Muscle layer of duodenum (tissue), 2 donors: ENCODE measurements around the gene PHF14.

ENCODE experiments used
- H3K27ac ChIP-seq: one replicate; pipeline ENCODE4 v1.7.0; 2013; ENCODE audit warnings: mild to moderate bottlenecking, low read length
- H3K27me3 ChIP-seq: one replicate; pipeline ENCODE4 v1.7.0; 2013; ENCODE audit warnings: low read depth, mild to moderate bottlenecking, control low read depth, low read length
- H3K36me3 ChIP-seq, 2 donors: one replicate each; pipeline ENCODE4 v1.7.0; 2013; ENCODE audit warnings: low read length in 2 of 2, control low read depth in 1 of 2, mild to moderate bottlenecking in 1 of 2; ENCODE audit not compliant: insufficient read depth in 2 of 2, control insufficient read depth in 1 of 2
- H3K4me1 ChIP-seq, 2 donors: one replicate each; pipeline ENCODE4 v1.7.0; 2013; ENCODE audit warnings: low read length in 2 of 2, mild to moderate bottlenecking in 2 of 2, control low read depth in 1 of 2, moderate library complexity in 1 of 2; ENCODE audit not compliant: insufficient read depth in 2 of 2, control insufficient read depth in 1 of 2
- H3K4me3 ChIP-seq, 2 donors: one replicate each; pipeline ENCODE4 v1.7.0; 2013; ENCODE audit warnings: low read length in 2 of 2, low read depth in 1 of 2, mild to moderate bottlenecking in 1 of 2
- H3K9me3 ChIP-seq, 2 donors: one replicate each; pipeline ENCODE4 v1.7.0; 2013; ENCODE audit warnings: low read length in 2 of 2, control low read depth in 1 of 2, mild to moderate bottlenecking in 1 of 2; ENCODE audit not compliant: control insufficient read depth in 1 of 2
- donor health status: healthy.

Gene PHF14

DNA sequence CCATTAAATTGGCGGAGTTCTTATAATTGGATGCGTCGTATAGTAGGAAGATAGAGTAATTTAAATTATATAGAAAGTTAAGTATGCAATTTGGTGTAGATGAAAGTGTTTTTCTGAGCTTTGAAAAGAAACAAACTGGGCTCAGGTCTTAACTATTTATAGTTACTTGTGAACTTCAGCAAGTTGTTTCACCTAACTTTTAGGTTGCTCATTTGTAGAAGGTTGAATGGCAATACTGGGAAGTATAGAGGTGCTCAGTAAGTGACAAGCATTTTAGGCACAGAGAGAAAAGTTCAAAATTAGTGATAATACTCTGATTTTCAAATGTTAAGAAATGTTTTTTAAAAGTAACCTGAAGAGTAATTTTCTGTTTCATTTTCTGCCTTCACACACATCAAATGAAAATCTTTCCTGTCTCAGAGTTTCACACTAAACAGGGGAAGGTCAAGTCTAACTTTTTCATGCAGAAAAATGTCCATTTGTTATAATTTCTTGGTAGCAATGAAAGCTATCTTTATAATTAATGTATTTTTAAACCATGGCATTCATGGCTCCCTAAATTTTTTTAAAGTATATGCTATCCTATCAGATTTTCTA is 146.5 kb downstream of the PHF14 start:
- no peaks in the 10 kb centered on the region for H3K27me3 ChIP-seq
- H3K4me3 ChIP-seq = no peak overlapping the region
- H3K36me3 ChIP-seq = peaks cover 3 to 20% of the 10 kb centered on the region in 2 donors
- H3K9me3 ChIP-seq = no peaks in the 10 kb centered on the region
- no peaks in the 10 kb centered on the region for H3K4me1 ChIP-seq
- H3K27ac ChIP-seq = no peak overlapping the region

GRCh38 chr7:11120675-11121220 is 147.1 kb downstream of the PHF14 start:
- peaks cover 3 to 20% of the 10 kb centered on the region in 2 donors for H3K36me3 ChIP-seq
- no peaks in the 10 kb centered on the region for H3K4me1 ChIP-seq
- no peaks in the 10 kb centered on the region for H3K27me3 ChIP-seq
- H3K4me3 ChIP-seq = no peak overlapping the region
- H3K9me3 ChIP-seq = no peaks in the 10 kb centered on the region
- H3K27ac ChIP-seq = no peak overlapping the region

GRCh38 chr7:11124856-11125559 is 151.3 kb downstream of the PHF14 start:
- Histone ChIP-seq H3K27ac (no peak overlapping the region), H3K4me3 (no peak overlapping the region), H3K9me3 (no peaks in the 10 kb centered on the region), H3K27me3 (no peaks in the 10 kb centered on the region), H3K4me1 (no peaks in the 10 kb centered on the region), H3K36me3 (peaks cover 0 to 7% of the 10 kb centered on the region in 2 donors)

DNA sequence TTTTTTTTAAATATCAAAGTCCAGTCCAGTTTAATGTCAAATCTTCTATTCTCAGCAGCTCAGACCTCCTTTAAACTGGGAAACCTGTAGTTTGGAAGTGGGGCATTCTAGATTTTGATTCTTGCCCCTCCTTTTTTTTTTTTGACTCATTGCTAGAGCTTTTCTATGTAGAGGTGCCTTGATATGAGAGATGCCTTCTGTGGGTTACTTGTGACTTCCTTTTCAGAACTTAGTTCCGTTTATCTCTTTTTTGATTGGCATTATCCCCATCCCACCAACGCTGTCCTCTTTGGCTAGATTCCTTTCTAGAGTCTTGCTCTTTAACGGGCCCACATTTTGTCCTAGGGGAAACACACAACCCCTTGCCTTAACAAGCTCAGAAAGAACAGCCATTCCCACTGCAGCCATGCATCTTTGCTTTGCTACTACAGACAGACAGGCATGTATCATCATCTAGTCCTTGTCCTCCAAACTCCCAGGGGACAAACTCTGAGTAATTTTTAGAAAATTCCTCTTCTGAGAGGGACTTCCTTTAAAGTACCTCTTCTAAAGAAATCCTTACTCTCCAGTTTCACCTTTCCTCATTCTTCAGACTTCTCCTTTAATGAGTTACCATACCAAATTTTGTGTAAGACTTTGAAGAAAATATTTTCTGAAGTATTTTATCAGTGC is 153.6 kb downstream of the PHF14 start:
- H3K4me1 ChIP-seq = no peaks in the 10 kb centered on the region

GRCh38 chr7:11127988-11128387 is 154.3 kb downstream of the PHF14 start:
- H3K4me1 ChIP-seq = no peaks in the 10 kb centered on the region
- no peak overlapping the region for H3K27ac ChIP-seq
- no peak overlapping the region for H3K4me3 ChIP-seq
- H3K36me3 ChIP-seq = no peaks in the 10 kb centered on the region
- H3K9me3 ChIP-seq = no peaks in the 10 kb centered on the region
- H3K27me3 ChIP-seq = no peaks in the 10 kb centered on the region

More for the DNA sequence above, 153.6 kb downstream of the PHF14 start:
- Histone ChIP-seq H3K27me3 (no peaks in the 10 kb centered on the region), H3K9me3 (no peaks in the 10 kb centered on the region), H3K27ac (no peak overlapping the region), H3K4me3 (no peak overlapping the region), H3K36me3 (no peaks in the 10 kb centered on the region)

- Histone ChIP-seq H3K9me3 (no peaks in the 10 kb centered on the region), H3K4me1 (no peaks in the 10 kb centered on the region), H3K4me3 (no peak overlapping the region), H3K27ac (no peak overlapping the region), H3K36me3 (no peaks in the 10 kb centered on the region), H3K27me3 (no peaks in the 10 kb centered on the region)
Observed at GRCh38 chr7:11128498-11128897, 154.8 kb downstream of the PHF14 start.

- Histone ChIP-seq H3K27ac (no peak overlapping the region), H3K9me3 (no peaks in the 10 kb centered on the region), H3K4me1 (no peaks in the 10 kb centered on the region), H3K4me3 (no peak overlapping the region), H3K27me3 (no peaks in the 10 kb centered on the region), H3K36me3 (peaks cover 4 to 6% of the 10 kb centered on the region in 2 donors)
Observed at GRCh38 chr7:11130012-11130411, 156.3 kb downstream of the PHF14 start.

- Histone ChIP-seq H3K36me3 (peaks cover 4 to 11% of the 10 kb centered on the region in 2 donors), H3K4me1 (no peaks in the 10 kb centered on the region), H3K9me3 (no peaks in the 10 kb centered on the region), H3K4me3 (no peak overlapping the region), H3K27ac (no peak overlapping the region), H3K27me3 (no peaks in the 10 kb centered on the region)
Observed at GRCh38 chr7:11130601-11131000, 156.9 kb downstream of the PHF14 start.

- H3K4me1 ChIP-seq = no peaks in the 10 kb centered on the region
- no peak overlapping the region for H3K4me3 ChIP-seq
- no peaks in the 10 kb centered on the region for H3K27me3 ChIP-seq
- H3K27ac ChIP-seq = no peak overlapping the region
- no peaks in the 10 kb centered on the region for H3K9me3 ChIP-seq
- H3K36me3 ChIP-seq = peaks cover 4 to 15% of the 10 kb centered on the region in 2 donors
Observed at GRCh38 chr7:11133436-11133959, 159.8 kb downstream of the PHF14 start.

DNA sequence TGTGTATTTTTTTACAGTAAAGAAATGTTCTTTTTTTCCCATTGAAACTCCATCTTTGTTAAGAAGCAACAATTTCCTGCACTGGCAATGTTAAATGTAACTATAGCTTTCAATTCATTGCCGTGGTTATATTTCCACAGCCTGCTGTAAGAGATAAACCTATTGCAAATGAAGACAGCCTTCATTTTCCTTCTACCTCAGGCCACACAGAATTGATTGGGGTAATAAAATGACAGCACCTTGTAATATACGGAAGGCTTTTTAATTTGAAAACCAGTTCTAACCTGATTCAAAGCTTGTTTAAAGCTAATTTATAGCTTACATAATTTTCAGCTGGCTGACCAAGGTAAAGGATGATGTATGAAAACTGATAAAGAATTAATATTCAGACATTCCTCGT is 161.9 kb downstream of the PHF14 start:
- H3K27ac ChIP-seq = no peak overlapping the region
- no peaks in the 10 kb centered on the region for H3K27me3 ChIP-seq
- H3K9me3 ChIP-seq = no peaks in the 10 kb centered on the region
- peaks cover 4 to 15% of the 10 kb centered on the region in 2 donors for H3K36me3 ChIP-seq
- H3K4me3 ChIP-seq = no peak overlapping the region
- no peaks in the 10 kb centered on the region for H3K4me1 ChIP-seq

- Histone ChIP-seq H3K4me1 (no peaks in the 10 kb centered on the region), H3K4me3 (no peak overlapping the region), H3K36me3 (no peaks in the 10 kb centered on the region)
Observed at GRCh38 chr7:11141541-11141940, 167.9 kb downstream of the PHF14 start.

More at GRCh38 chr7:11141541-11141940, 167.9 kb downstream of the PHF14 start:
- Histone ChIP-seq H3K27me3 (no peaks in the 10 kb centered on the region), H3K9me3 (no peaks in the 10 kb centered on the region), H3K27ac (no peak overlapping the region)
